ENCODE results near the gene YBX1. TPM values are rescaled to one million over a fixed set of nuclear protein-coding genes. Genes with fewer than 3 reads are reported as not detected.
A peak's percentile ranks its signal among the peaks of the same experiment; 100 is the strongest.

YBX1 gene
- total RNA-seq, 6 experiments from 2014 or later = 736 to 879 (median 836) TPM

DNA sequence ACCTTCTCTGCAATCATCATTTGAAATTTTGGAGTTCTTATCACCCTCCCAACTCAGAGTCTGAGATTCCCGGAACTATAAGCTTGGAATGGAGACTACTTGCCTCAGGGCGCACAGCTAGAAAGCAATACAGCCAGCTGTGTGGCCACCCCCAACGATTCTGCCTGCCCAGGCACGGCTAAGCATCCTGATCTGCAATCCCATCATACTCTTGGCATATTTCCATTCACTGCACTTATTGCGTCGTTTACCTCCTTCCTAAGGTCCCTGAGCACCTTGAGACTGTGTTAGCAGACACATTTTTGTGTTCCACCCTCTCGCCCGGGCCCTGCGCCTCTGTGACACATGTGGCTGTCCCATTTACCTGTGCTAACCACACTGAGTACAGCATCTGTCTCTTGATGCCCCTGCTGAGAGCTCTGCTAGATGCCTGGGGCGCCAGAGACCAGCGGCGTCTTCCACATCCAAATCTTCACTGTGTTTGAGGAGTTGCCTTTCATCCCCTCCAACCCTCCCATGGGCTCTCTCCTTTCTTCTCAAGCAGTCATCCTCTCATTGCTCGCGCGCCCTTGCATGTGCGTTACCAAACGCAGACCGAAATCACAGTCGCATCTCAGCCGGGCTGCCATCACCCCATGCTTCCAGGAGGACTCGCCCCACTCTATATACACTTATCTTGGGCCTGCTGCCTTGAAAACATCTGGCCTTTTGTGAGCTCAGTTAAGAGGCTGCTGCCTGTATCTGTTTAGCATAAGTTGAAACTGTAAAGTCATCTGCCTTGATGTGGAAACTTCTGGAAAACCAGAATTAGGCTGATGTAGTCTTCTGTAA, 61.3 kb downstream of the YBX1 start:
- peaks cover 4% of the 10 kb centered on the region for H3K27me3 Mint-ChIP-seq (ENCODE audit: insufficient read depth)
- DNase-seq = peak; percentile 41
- peak overlapping the region; percentile 4; the same call in 1 of the 2 replicates for H3K27ac Mint-ChIP-seq

DNA sequence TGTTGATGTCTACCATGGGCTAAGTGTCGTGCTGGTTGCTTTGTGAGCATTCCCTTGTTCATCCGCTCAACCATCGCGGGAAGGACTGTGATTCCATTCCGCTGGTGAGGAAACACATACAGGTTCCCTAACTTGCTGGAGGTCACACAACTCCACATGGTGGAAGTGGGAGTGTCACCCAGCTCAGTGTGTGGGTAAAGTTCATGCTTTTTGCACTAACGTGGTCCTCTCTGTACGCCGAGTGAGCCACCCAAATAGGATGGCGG, 61.9 kb downstream of the YBX1 start:
- TF ChIP-seq, protein P1, sequence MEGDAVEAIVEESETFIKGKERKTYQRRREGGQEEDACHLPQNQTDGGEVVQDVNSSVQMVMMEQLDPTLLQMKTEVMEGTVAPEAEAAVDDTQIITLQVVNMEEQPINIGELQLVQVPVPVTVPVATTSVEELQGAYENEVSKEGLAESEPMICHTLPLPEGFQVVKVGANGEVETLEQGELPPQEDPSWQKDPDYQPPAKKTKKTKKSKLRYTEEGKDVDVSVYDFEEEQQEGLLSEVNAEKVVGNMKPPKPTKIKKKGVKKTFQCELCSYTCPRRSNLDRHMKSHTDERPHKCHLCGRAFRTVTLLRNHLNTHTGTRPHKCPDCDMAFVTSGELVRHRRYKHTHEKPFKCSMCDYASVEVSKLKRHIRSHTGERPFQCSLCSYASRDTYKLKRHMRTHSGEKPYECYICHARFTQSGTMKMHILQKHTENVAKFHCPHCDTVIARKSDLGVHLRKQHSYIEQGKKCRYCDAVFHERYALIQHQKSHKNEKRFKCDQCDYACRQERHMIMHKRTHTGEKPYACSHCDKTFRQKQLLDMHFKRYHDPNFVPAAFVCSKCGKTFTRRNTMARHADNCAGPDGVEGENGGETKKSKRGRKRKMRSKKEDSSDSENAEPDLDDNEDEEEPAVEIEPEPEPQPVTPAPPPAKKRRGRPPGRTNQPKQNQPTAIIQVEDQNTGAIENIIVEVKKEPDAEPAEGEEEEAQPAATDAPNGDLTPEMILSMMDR (IDR thresholded peaks at IDR 0.05) = no peak
- Mint-ChIP-seq H3K36me3 (ENCODE audit: low read depth) (peaks cover 1% of the 10 kb centered on the region; the same call in 1 of the 2 replicates), H3K4me1 (ENCODE audit: low read depth) (peaks cover 17% of the 10 kb centered on the region), H3K27ac (no peak overlapping the region), H3K9me3 (no peaks in the 10 kb centered on the region), H3K4me3 (no peak overlapping the region), H3K27me3 (ENCODE audit: insufficient read depth) (peaks cover 2% of the 10 kb centered on the region)
- DNase-seq = no peak

More for the DNA sequence above, 61.3 kb downstream of the YBX1 start:
- H3K36me3 Mint-ChIP-seq (ENCODE audit: low read depth) = no peaks in the 10 kb centered on the region; the same call in 1 of the 2 replicates
- no peaks in the 10 kb centered on the region for H3K9me3 Mint-ChIP-seq
- TF ChIP-seq, protein P1 (IDR thresholded peaks at IDR 0.05) = no peak
- H3K4me1 Mint-ChIP-seq (ENCODE audit: low read depth) = peaks cover 17% of the 10 kb centered on the region
- H3K4me3 Mint-ChIP-seq = no peak overlapping the region

DNA sequence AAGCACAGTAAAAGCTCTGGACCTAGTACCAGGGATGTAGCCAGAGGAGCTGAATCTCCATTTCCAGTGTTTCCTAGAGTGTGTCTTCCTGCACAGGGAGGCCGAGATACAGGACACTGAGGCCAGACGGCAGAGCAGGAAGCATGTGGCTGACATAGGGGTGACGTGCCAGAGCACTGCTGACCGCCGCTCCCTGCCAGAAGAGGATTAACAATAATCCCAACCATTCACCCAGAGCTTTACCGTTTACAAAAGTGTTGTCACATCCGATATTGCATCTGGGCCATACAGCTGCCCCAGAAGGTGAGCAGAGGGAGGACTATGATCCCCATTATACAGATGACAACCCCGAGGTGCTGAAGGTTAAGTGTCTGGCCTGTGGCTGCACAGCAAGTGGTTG, 63.6 kb downstream of the YBX1 start:
- H3K4me3 Mint-ChIP-seq = no peak overlapping the region
- H3K27me3 Mint-ChIP-seq (ENCODE audit: insufficient read depth) = peaks cover 2% of the 10 kb centered on the region
- peaks cover 17% of the 10 kb centered on the region for H3K4me1 Mint-ChIP-seq (ENCODE audit: low read depth)
- peaks cover 14% of the 10 kb centered on the region for H3K36me3 Mint-ChIP-seq (ENCODE audit: low read depth)
- no peaks in the 10 kb centered on the region for H3K9me3 Mint-ChIP-seq
- TF ChIP-seq, protein P1 (IDR thresholded peaks at IDR 0.05) = no peak
- H3K27ac Mint-ChIP-seq = no peak overlapping the region
- no peak for DNase-seq

DNA sequence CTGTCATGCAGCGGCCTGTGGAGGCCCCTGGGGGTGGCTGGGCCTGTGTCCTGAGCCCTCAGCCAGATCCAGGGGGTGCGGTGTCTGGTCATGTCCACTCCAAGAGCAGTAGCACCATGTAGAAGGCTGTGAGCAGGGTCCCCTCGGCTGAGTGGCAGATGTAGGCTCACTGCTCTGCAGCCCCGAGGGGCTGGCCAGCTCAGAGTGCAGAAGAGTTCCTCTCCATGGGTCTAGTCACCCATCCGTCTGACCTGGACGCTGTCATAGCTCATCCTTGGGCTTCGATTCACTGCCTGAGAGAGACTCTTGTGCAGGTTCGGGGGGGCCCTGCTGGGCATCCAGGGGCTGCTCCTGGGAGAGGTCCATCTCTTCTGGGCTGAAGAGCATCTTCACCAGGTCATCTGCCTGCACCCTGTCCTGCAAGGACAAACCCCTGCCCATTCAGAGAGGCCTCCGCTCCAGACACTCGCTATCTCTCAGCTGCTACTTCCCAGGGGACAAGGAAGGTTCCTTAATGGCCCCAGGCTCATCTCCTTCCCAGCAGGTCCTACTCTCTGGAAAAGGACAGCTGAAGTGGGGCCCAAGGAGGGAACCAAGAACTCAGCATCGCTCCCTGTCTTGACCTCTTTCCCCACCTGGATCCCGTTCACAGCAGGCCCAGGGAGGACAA, 64.4 kb downstream of the YBX1 start:
- DNase-seq = no peak
- no peaks in the 10 kb centered on the region for H3K9me3 Mint-ChIP-seq

DNA sequence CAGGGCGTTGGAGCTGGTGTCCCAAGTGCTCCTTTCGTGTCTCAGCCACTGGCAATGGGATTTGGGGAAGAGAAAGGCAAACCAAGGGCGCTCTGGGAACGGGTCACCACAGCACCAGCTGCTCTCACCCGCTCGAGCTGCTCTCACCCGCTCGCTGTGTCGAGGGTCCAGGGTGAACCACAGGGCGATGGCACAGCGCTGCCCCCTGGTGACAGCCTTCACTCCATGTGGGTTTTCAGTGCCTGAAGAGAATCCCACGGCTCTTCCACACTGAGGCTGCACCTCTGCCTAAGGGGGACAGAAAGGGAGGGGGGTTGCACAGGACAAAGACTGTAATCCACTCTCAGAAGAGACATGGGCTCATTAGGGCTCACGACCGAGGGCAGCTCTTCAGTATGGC, 64.9 kb downstream of the YBX1 start:
- Mint-ChIP-seq H3K4me1 (ENCODE audit: low read depth) (peaks cover 17% of the 10 kb centered on the region), H3K27me3 (ENCODE audit: insufficient read depth) (peaks cover 2% of the 10 kb centered on the region), H3K4me3 (no peak overlapping the region), H3K27ac (no peak overlapping the region), H3K9me3 (no peaks in the 10 kb centered on the region), H3K36me3 (ENCODE audit: low read depth) (peaks cover 22% of the 10 kb centered on the region)
- no peak for DNase-seq
- TF ChIP-seq, protein P1 (IDR thresholded peaks at IDR 0.05) = peak; percentile 79

More for the DNA sequence above, 64.4 kb downstream of the YBX1 start:
- H3K27me3 Mint-ChIP-seq (ENCODE audit: insufficient read depth) = peaks cover 2% of the 10 kb centered on the region
- H3K36me3 Mint-ChIP-seq (ENCODE audit: low read depth) = peaks cover 17% of the 10 kb centered on the region
- peaks cover 17% of the 10 kb centered on the region for H3K4me1 Mint-ChIP-seq (ENCODE audit: low read depth)
- H3K4me3 Mint-ChIP-seq = no peak overlapping the region
- no peak overlapping the region for H3K27ac Mint-ChIP-seq
- TF ChIP-seq, protein P1 (IDR thresholded peaks at IDR 0.05) = no peak
